WI38 (cell line): Measurements from ENCODE around the gene FOXL1.
A peak's percentile ranks its signal among the peaks of the same experiment; 100 is the strongest.

Experiments
- H3K4me3 ChIP-seq: 2 replicates; pipeline ENCODE4 v1.5.1; 2011; ENCODE audit warnings: low read depth, mild to moderate bottlenecking, control low read depth, low read length
- CTCF ChIP-seq: IDR thresholded peaks from 2 replicates; pipeline ENCODE4 v1.5.1; 2012; ENCODE audit warnings: low read depth, mild to moderate bottlenecking, control low read depth, low read length

Gene FOXL1

DNA sequence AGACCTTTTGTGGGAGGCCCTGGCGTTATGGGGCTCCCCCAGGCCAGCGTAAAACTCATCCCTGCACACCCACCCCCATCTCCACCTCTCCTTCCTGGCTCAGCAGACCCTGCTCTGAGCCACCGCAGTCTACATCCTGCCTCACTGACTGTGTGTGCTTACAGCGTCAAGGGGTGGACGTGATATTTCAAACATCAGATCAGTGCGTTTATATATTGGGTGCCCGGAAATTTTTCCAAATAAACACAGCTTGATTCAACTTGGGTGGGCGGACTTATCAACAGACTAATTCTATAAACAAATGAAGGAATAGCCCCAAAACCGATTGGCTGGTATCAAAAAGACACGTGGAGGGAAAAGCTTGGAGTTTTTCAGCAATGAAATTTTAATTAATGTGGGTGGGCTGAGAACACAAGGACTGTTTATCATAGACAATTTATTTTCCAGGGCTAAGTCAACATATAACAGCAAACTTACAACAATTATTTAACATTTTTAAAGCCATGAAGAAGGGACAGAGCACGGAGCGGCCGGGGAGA, at the start of gene FOXL1:
Gene FOXL1, plus strand, starts transcription at position 489 of the 539 bp plus-strand sequence. CDS start 175 bp downstream, outside the sequence.
- H3K4me3 ChIP-seq, result peak within 1 kb of the TSS; percentile 95
- TF ChIP-seq CTCF, result no peak

DNA sequence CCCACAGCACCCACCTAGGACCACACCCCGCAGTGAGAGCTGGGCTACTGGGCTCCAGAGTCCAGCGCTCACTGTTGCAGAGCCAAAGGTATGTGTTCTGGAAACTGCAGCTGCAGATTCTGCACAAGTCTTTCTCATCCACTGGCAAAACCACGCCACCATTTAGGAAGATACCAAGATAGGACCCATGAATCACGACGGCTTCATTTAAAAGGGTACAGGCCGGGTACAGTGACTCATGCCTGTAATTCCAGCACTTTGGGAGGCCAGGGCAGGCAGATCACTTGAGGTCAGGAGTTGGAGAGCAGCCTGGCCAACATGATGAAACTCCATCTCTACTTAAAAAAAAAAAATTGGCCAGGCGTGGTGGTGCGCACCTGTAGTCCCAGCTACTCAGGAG, 49.2 kb upstream of the FOXL1 start:
- no peak for TF ChIP-seq CTCF
- H3K4me3 ChIP-seq, result no peak overlapping the region

GRCh38 chr16:86530251-86531190, 47.8 kb upstream of the FOXL1 start:
- no peak overlapping the region for H3K4me3 ChIP-seq
- TF ChIP-seq CTCF, result no peak

DNA sequence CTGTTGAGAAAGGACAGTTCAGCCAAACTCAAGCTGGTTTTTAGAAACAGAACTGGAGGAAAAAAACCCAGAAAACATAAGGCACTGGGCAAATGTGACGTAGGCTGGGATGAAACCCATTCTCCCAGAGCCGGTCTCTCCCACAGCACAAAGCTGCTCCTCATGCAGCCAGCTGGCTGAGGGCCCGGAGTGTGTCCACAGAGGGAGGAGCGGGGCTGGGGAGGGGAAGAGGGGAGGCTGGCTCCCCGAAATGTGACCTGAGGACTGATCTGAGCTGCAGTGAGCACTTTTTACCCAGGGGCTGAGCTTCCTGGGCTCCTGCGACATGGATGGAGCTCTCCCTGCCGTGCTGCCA, 47.2 kb upstream of the FOXL1 start:
- no peak overlapping the region for H3K4me3 ChIP-seq
- no peak for TF ChIP-seq CTCF

- TF ChIP-seq CTCF, result no peak
- H3K4me3 ChIP-seq, result no peak overlapping the region
Observed at GRCh38 chr16:86531641-86532525, 46.5 kb upstream of the FOXL1 start.

GRCh38 chr16:86532526-86532815, 45.9 kb upstream of the FOXL1 start:
- no peak overlapping the region for H3K4me3 ChIP-seq
- no peak for TF ChIP-seq CTCF
